Epithelial cell of proximal tubule (primary cell): ENCODE data around the gene SCAI. TPM values are rescaled to one million over a fixed set of nuclear protein-coding genes. Genes with fewer than 3 reads are reported as not detected.
"Not testable (repeated sequence)": the region's sequence is repeated elsewhere in the genome, so short reads cannot be mapped to it uniquely, and the experiment has no call there.

ENCODE experiments used
- DNase-seq: peaks from one replicate; pipeline ENCODE4 v3.0.0-alpha.2; 2011; ENCODE audit warnings: low read depth
- H3K4me3 ChIP-seq: 2 replicates; pipeline ENCODE4 v1.5.1; 2011; ENCODE audit warnings: low read depth, mild to moderate bottlenecking, low read length
- CTCF ChIP-seq: conservative IDR thresholded peaks from 2 replicates; pipeline ENCODE4 v1.5.1; 2012; ENCODE audit warnings: low read depth, mild to moderate bottlenecking, low read length
- total RNA-seq: library from RNA; depleted of rRNA; stranded (reverse); fragments of >200 nt; gene quantifications from 2 replicates; pipeline ENCODE4 v1.2.3, GENCODE V29; 2015

Gene SCAI
- 2.1 and 4.3 TPM in 2 replicates for total RNA-seq

- peak; percentile 92 for TF ChIP-seq CTCF
- peak; percentile 78 for DNase-seq
- peak within 1 kb of the TSS; percentile 74 for H3K4me3 ChIP-seq
These were observed at the start of gene SCAI for GRCh38 chr9:125143377-125144090. Gene SCAI (minus strand): TSS chr9:125143528. CDS start chr9:125143437, 91 bp downstream.

GRCh38 chr9:125190361-125190801, 47.1 kb upstream of the SCAI start:
- TF ChIP-seq CTCF: no peak
- H3K4me3 ChIP-seq: peak overlapping the region; percentile 88
- no peak for DNase-seq

- peak within 1 kb of the TSS; percentile 88 for H3K4me3 ChIP-seq
- peak; percentile 58 for TF ChIP-seq CTCF
- peak; percentile 56 for DNase-seq
These were observed 46.3 kb upstream of the SCAI start, which contains the start of gene PPP6C for GRCh38 chr9:125189361-125190289. Gene PPP6C (minus strand): TSS chr9:125189803. CDS start chr9:125189718, 85 bp downstream.

- no peak for TF ChIP-seq CTCF
- H3K4me3 ChIP-seq: peak overlapping the region; percentile 88
- no peak for DNase-seq
These were observed 45.7 kb upstream of the SCAI start for GRCh38 chr9:125189011-125189360.

GRCh38 chr9:125183561-125183960, 40.2 kb upstream of the SCAI start:
- no peak overlapping the region for H3K4me3 ChIP-seq
- DNase-seq: no peak
- no peak for TF ChIP-seq CTCF

- TF ChIP-seq CTCF: no peak
- H3K4me3 ChIP-seq: no peak overlapping the region
- DNase-seq: no peak
These were observed 39.7 kb upstream of the SCAI start for GRCh38 chr9:125183054-125183453.

- not testable (repeated sequence) for DNase-seq
These were observed 38.4 kb upstream of the SCAI start for GRCh38 chr9:125181756-125182155.

More at GRCh38 chr9:125181756-125182155, 38.4 kb upstream of the SCAI start:
- not testable (repeated sequence) for H3K4me3 ChIP-seq
